ENCODE results near the gene MRPL12.

Gene MRPL12

DNA sequence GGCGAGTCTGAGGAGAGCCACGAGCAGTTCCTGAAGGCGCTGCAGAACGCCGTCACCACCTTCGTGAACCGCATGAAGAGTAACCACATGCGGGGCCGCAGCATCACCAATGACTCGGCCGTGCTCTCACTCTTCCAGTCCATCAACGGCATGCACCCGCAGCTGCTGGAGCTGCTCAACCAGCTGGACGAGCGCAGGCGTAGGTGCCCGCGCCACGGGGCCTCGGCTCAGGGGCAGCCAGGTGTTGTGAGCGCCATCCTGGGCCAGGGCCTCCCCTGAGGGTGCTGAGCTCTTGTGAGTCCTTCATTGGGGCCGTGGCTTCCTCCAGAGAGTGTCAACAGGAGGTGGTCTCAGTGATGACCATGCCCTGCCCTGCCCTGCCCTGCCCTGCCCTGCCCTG lies 7.4 kb upstream of the MRPL12 start:
- no peak for DNase-seq
- in situ Hi-C loops (cut with HindIII; ENCODE audit: low pct_ligation_motif_present, low pct_unique_long_range_greater_than_20kb, low sequenced_read_pairs): no loop called here

DNA sequence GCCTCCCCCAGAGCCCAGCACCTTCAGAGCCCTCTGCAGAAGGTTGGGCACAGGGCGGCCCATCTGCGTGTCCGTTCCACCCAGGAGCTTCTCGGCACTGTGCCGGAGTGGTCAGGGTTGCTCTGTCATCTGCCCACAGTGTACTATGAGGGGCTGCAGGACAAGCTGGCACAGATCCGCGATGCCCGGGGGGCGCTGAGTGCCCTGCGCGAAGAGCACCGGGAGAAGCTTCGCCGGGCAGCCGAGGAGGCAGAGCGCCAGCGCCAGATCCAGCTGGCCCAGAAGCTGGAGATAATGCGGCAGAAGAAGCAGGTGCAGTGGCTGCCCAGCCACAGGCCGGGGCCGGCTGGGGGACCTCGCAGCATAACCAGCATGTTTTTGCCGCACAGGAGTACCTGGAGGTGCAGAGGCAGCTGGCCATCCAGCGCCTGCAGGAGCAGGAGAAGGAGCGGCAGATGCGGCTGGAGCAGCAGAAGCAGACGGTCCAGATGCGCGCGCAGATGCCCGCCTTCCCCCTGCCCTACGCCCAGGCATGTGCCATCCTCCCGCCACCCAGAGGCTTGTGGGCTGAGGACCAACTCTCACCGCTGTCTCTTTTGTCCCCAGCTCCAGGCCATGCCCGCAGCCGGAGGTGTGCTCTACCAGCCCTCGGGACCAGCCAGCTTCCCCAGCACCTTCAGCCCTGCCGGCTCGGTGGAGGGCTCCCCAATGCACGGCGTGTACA lies 6.8 kb upstream of the MRPL12 start:
- in situ Hi-C loops (cut with HindIII; ENCODE audit: low pct_ligation_motif_present, low pct_unique_long_range_greater_than_20kb, low sequenced_read_pairs): no loop called here
- no peak for DNase-seq

DNA sequence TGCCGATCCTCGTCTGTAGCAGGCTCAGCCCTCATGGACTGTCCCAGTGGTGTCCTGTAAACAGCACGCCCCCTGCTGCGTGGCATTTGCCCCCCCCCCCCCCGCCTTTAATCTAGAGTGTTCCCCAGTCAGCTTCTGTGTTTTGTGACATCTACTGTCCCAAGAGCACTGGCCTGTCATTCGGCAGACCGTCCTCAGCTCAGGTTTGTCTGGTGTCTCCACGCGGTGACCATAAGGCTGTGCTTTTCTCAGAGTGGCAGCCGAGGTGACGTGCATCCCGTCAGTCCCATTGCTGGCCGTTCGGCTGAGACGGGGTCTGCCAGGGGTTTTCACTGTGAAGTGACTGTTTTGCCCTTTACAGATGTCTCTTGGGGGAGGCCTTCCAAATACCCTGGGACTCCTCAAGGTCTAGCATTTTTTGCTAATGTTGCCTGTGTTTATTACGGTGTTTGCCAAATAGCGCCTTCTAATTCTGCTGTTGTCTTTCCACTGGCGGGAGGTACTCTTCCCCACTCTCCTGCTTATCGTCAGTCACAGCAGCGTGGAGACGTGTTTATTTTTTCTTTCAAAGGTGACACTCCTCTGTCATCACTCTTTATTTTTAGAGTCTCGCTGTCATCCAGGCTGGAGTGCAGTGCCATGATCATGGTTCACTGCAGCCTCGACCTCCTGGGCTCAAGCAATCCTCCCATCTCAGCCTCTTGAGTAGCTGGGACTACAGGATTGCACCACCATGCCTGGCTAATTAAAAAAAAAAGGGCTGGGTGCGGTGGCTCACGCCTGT lies 5.7 kb upstream of the MRPL12 start:
- in situ Hi-C loops (cut with HindIII; ENCODE audit: low pct_ligation_motif_present, low pct_unique_long_range_greater_than_20kb, low sequenced_read_pairs): no loop called here
- DNase-seq: no peak

DNA sequence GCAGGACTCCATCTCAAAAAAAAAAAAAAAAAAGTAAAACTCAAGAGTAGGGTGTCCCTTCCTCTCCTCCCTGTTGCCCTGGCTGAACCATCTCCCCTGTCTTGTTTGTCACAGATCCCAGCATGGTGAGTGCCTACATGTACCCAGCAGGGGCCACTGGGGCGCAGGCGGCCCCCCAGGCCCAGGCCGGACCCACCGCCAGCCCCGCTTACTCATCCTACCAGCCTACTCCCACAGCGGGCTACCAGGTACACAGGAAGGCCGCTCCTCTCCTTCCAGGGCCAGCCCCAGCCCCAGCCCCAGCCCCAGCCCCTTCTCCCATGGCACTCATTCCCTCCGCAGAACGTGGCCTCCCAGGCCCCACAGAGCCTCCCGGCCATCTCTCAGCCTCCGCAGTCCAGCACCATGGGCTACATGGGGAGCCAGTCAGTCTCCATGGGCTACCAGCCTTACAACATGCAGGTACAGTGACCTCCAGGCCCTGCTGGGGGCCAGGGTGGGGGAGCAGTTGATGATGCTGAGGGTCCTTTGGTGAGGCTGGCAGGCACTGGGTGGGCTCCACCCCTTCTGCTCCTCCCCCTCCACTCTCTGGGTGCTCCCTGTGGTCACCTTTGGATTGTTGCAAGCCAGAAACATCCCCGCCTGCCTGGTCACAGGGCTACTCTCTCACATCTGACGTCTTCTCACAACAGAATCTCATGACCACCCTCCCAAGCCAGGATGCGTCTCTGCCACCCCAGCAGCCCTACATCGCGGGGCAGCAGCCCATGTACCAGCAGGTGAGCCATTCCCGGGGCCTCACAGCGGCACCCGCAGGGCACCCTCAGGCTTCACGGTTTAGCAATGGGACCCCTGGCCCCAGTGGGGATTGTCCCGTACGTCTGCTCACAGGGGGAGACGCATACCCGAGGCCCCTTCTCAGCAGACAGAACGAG lies 2.5 kb upstream of the MRPL12 start:
- in situ Hi-C loops (cut with HindIII; ENCODE audit: low pct_ligation_motif_present, low pct_unique_long_range_greater_than_20kb, low sequenced_read_pairs): no loop called here
- DNase-seq: no peak

DNA sequence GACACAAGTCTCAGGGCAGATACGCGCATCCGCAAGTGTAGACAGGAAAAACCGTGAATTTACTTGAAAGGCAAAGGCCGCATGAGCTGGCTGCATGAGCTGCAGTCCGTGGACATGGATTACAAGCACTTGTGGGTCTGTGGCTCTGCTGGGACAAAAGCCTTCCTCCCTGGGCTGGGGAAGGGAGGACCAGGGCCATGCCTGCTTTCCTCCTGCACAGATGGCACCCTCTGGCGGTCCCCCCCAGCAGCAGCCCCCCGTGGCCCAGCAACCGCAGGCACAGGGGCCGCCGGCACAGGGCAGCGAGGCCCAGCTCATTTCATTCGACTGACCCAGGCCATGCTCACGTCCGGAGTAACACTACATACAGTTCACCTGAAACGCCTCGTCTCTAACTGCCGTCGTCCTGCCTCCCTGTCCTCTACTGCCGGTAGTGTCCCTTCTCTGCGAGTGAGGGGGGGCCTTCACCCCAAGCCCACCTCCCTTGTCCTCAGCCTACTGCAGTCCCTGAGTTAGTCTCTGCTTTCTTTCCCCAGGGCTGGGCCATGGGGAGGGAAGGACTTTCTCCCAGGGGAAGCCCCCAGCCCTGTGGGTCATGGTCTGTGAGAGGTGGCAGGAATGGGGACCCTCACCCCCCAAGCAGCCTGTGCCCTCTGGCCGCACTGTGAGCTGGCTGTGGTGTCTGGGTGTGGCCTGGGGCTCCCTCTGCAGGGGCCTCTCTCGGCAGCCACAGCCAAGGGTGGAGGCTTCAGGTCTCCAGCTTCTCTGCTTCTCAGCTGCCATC lies 1.7 kb upstream of the MRPL12 start:
- DNase-seq: peak; percentile 37
- in situ Hi-C loops (cut with HindIII; ENCODE audit: low pct_ligation_motif_present, low pct_unique_long_range_greater_than_20kb, low sequenced_read_pairs): no loop called here

DNA sequence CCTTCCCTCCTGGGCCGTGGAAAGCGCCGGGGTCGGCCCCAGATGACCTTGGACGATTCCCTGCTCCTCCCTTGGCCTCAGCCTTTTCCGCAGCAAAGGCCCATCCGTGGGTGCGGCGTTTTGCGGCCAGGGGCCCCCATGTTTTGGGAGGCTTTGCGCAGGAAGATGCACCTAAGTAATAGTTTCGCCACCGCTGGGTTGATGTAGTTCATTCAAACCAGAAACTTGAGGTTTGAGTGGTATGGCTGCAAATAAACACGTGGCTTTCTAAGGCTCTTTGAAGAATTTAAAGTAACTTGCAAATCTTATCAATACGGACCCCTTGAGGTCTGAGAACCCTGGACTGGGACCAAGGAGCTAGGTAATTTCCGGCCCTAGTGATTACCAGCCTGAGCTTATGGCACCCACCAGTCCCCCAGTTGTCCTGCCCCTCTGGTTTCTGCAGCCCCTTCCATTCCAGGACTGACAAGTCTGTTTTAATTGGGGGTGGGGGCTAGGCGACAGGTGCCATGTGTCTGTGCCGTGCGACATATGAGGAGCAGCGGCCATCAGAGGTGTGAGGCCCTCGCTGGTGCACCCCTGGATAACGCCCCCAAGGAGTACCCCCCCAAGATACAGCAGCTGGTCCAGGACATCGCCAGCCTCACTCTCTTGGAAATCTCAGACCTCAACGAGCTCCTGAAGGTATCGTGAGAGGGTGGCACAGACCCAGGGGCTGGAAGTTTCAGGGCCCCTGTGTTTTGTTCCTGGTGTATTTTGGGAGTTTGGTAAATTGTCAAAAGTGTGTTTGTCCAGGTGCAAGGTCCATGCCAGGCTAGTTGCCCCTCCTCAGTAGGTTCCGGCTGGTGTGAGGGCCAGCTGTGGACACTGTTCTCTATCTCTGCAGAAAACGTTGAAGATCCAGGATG lies 834 bp downstream of the MRPL12 start:
- in situ Hi-C loops (cut with HindIII; ENCODE audit: low pct_ligation_motif_present, low pct_unique_long_range_greater_than_20kb, low sequenced_read_pairs): no loop called here

DNA sequence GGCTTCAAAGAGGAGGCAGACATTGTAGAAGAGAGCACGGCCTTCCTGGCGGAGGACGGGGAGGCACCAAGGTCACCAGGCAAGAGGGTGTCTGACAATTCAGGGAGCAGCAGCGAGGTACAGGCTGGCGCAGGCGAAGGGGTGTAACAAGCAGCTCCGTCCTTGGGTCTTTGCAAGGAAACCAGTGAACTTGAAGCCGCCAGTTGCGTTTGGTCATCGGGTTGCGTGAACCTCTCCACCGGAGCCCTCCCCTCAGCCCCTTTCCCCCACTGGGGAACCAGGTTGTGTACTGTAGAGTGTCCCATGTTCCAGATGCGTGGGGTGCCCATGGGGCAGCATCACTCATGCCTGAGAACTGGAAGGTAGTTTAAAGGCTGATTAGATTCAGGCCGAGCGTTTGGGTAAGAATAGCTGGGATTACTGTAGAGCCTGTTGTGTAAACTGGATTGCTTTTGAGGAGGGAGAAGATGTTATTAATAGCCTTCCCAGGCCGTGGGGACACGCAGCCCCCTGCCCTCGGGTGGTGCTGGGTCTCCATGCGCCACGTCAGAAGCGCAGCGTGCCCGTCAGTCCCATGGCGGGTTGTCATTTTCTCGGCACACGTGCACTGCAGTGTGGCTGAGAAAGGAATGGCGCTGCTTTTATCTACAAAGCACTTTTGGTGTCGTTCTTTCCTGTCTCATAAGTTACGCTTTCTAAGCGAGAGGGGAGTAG lies 2.5 kb downstream of the MRPL12 start:
- in situ Hi-C loops (cut with HindIII; ENCODE audit: low pct_ligation_motif_present, low pct_unique_long_range_greater_than_20kb, low sequenced_read_pairs): no loop called here
- no peak for DNase-seq

More for the DNA sequence above, 834 bp downstream of the MRPL12 start:
- no peak for DNase-seq

DNA sequence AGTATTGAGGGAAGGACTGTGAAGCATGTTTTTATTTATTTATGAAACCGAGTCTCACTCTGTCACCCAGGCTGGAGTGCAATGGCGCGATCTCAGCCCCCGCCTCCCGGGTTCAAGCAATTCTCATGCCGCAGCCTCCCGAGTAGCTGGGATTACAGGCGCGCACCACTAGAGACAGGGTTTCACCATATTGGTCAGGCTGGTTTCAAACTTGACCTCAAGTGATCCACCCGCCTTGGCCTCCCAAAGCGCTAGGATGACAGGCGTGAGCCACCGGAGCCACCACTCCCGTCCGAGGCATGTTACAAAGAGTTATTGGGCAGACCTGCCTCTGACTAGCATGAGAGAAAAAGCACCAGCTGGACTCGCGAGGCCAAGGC lies 3.1 kb downstream of the MRPL12 start:
- no peak for DNase-seq
- in situ Hi-C loops (cut with HindIII; ENCODE audit: low pct_ligation_motif_present, low pct_unique_long_range_greater_than_20kb, low sequenced_read_pairs): no loop called here

DNA sequence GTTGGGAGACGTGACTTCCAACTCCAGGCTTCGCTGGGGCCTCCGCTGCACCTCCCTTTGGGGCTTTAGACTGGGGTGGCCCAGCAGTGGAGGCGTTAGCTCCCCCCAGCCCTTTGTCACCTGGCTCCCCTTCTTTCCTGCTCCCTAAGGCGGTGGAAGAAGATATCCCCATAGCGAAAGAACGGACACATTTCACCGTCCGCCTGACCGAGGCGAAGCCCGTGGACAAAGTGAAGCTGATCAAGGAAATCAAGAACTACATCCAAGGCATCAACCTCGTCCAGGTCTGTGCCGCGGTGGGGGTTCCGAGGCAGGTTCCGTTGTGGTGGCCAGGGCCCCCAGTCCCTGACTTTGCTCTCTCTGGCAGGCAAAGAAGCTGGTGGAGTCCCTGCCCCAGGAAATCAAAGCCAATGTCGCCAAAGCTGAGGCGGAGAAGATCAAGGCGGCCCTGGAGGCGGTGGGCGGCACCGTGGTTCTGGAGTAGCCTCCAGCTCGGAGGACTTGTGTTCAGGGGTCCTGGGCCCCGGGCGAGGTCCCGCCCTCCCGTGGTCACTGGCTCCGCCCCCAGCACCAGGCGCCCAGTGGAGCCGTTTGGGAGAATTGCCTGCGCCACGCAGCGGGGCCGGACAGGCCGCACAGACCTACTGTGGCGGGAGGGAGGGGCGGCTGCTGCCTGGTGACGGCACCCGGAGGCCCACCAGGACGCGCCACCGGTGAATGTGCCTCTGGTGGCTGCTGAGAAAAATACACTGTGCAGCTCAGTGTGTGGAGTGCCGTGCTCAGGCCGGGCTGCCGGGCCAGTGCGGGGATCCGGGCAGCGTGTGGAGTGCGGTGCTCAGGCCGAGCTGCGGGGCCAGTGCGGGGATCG lies 3.8 kb downstream of the MRPL12 start:
- DNase-seq: no peak
- in situ Hi-C loops (cut with HindIII; ENCODE audit: low pct_ligation_motif_present, low pct_unique_long_range_greater_than_20kb, low sequenced_read_pairs): no loop called here

DNA sequence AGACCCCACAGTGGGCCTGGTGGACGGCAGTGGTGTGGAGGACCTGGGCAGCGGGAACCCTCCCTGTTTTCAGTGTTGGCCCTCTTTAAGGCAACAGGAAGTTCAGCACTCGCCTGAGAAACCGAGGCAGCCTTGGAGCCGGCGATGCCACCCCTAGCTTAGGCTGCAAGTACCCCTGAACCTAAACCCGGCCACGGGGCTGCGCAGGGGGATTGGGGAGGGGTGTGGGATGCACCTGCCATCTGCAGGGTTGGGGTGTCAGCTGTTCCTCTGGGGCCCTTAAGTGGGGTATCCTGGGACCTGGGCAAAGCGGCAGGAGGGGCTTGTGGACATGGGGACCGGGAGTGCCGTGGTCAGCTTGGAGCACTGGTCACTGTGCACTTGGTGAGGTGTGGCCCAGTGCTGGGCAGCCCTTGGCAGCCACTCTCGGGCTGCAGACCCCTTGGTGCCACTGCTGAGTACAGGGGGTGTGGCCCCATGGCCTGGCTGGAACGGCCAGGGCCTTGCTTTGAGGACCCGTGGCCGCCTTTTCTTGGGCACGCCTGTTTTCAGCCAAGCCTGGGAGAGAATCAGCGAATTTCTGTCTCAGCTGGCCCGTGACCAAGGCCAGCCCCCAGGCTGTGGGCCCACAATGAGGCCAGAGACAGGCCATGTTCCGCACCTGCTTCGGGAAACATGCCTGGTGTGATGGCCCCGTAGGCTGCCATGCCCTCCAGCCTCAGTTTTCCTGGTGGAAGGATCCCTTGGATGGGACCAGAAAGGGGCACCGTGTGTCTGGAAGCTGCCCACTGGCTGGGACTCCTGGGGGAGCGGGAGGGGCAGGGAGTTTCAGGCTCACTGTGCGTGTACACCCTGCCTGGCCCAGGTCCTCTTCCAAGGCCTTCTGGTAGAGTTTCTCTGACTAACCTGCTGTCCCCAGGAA lies 4.8 kb downstream of the MRPL12 start:
- in situ Hi-C loops (cut with HindIII; ENCODE audit: low pct_ligation_motif_present, low pct_unique_long_range_greater_than_20kb, low sequenced_read_pairs): no loop called here
- DNase-seq: no peak

DNA sequence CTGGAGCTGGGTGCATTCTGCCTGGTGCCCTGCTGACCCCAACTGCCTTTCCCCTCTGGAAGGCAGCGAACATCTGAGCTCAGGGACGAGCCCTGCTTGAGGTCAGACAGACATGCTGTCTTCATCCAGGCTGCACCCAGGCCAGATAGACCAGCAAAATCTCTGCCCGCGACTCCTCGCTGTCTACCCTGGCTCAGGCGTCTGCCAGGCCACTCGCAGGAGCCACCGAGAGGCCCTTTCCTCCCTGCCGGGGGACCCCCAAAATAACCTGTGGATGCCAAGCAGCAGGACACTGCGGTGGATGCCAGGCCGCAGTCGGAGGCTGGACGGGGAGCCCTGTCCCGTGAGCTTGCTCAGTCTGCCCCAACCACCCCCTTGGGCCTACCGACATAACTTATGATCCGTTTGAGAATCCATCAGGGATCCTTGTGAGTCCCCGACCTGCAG lies 5.6 kb downstream of the MRPL12 start:
- in situ Hi-C loops (cut with HindIII; ENCODE audit: low pct_ligation_motif_present, low pct_unique_long_range_greater_than_20kb, low sequenced_read_pairs): no loop called here
- DNase-seq: no peak

DNA sequence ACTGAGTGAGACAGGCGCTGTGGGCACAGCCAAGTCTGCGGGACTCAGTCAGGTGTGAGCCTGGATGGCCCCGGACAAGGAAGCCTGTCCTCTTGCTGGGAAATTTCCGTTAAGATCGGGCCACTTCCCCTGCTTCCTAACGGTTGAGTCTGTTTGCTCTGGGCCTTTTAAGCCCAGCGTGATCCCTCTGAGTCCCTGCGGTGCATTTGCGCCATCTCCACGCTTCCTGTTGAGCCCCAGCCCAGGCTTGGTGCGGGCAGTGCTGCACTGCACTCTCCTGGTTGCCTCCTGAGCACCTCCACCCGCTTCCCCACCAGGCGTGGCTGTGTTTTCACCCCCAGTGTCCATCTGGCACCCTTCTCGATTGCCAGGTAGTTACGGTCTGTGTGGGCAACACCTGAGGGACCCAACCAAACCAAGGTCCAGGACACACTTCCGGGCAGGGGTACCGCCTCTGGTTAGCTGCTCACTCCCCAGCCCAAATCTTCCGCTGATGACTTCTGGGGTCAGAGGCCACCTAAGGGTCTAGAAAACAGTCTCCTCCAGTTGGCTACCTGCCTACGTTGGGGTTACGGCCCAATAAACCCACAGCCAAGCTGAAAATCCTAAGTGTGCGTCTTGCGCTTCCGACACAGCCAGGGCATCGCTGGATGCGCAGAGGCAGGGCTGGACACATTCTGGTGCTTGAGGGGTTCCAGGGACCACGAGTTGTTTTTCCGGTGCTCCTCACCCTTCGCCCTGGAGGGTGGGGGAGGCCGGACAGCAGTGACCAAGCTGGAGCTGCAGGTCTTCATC lies 7.5 kb downstream of the MRPL12 start:
- no peak for DNase-seq
- in situ Hi-C loops (cut with HindIII; ENCODE audit: low pct_ligation_motif_present, low pct_unique_long_range_greater_than_20kb, low sequenced_read_pairs): no loop called here

DNA sequence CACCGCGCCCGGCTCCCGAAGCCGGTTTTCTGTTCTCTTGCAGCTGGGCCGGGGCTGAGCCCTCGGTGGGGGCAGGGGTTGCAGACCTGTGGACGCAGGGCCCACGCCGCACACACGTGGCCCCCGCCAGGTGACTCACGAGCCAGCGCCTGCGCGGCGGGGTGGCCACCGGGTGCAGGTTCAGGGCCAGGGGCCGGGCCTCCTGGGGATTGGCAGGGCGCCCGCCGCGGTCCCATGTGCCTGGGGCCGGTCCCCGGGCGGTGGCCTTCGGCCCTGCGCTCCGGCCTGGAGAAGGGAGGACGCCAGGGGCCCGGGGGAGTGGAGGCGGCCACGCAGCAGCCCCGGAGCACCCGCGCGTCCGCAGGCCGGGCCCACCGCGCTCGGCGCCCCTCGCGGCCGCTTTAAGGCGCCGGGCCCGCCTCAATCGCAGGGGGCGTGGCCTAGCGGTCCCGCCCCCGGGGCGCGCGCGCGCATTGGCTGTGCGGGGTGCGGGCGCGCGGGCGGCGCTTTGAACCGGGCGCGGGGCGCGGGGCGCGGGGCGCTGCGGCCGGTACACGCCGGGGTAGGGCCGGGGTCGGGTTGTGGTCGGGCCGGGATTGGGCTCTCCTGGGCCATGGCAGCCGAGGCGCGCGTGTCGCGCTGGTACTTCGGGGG lies 8.8 kb downstream of the MRPL12 start, which contains the start of gene SLC25A10:
TSS of gene SLC25A10 (plus strand) at position 471 of the 654 bp plus-strand sequence. CDS start at position 614, 143 bp downstream.
- in situ Hi-C loops (cut with HindIII; ENCODE audit: low pct_ligation_motif_present, low pct_unique_long_range_greater_than_20kb, low sequenced_read_pairs): no loop called here
- peak; percentile 85 for DNase-seq

All from ACHN (cell line).